ES-I3 (cell line): ENCODE data around the gene MRPL48.
"Not testable (repeated sequence)": the region's sequence is repeated elsewhere in the genome, so short reads cannot be mapped to it uniquely, and the experiment has no call there.

ENCODE experiments used
- H3K36me3 ChIP-seq: 2 replicates; pipeline ENCODE4 v1.6.1; 2013; ENCODE audit warnings: mild to moderate bottlenecking, low read length, control low read depth, moderate library complexity; ENCODE audit not compliant: insufficient read depth
- H3K4me1 ChIP-seq: 2 replicates; pipeline ENCODE4 v1.6.1; 2013; ENCODE audit warnings: mild to moderate bottlenecking, control low read depth, low read length; ENCODE audit not compliant: insufficient read depth
- H3K9ac ChIP-seq: 2 replicates; pipeline ENCODE4 v1.6.1; 2013; ENCODE audit warnings: low read depth, mild to moderate bottlenecking, low read length, moderate library complexity
- H3K9me3 ChIP-seq: 2 replicates; pipeline ENCODE4 v1.6.1; 2013; ENCODE audit warnings: mild to moderate bottlenecking, low read length, moderate library complexity; ENCODE audit not compliant: control insufficient read depth, insufficient read depth

Gene MRPL48

DNA sequence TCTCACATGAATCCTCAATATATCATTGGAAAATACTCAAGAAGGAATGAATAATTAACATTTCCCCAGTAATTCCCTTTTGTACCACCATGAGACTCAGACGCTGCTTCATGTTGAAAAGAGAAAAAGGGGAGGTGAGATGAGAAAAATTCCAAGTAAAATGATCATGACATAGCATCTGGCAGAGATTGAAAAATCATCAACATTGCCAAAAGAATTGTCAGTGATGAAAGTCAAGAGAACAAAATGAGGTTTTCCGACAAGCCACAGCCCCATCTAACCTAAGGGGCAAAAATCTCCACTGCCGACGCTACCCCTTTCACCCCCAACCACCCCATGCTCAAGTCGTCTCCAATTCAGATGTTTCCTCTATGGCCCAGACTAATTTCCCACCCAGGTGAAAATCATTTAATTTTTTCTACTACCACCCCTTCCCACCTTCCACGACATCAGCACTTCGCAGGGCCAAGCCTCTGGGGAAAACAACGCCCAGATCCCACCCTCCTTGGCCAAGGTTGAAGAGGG lies 28.0 kb upstream of the MRPL48 start:
- H3K36me3 ChIP-seq = no peaks in the 10 kb centered on the region
- no peaks in the 10 kb centered on the region for H3K9me3 ChIP-seq
- peak overlapping the region; percentile 99 for H3K9ac ChIP-seq
- H3K4me1 ChIP-seq = peaks cover 7% of the 10 kb centered on the region; the same call in 1 of the 2 replicates

GRCh38 chr11:73760135-73760678 lies 27.5 kb upstream of the MRPL48 start:
- H3K9me3 ChIP-seq = no peaks in the 10 kb centered on the region
- H3K9ac ChIP-seq = peak overlapping the region; percentile 99
- H3K4me1 ChIP-seq = peaks cover 7% of the 10 kb centered on the region; the same call in 1 of the 2 replicates
- H3K36me3 ChIP-seq = no peaks in the 10 kb centered on the region

- Histone ChIP-seq H3K36me3 (no peaks in the 10 kb centered on the region), H3K9me3 (no peaks in the 10 kb centered on the region), H3K9ac (peak within 1 kb of the TSS; percentile 99), H3K4me1 (peaks cover 7% of the 10 kb centered on the region; the same call in 1 of the 2 replicates)
Measured at GRCh38 chr11:73760679-73761402, 26.8 kb upstream of the MRPL48 start, which contains the start of gene RAB6A. TSS of gene RAB6A (minus strand) at chr11:73761074. CDS start at chr11:73760635, 439 bp downstream.

GRCh38 chr11:73761403-73761945 lies 26.2 kb upstream of the MRPL48 start:
- Histone ChIP-seq H3K4me1 (peaks cover 7% of the 10 kb centered on the region; the same call in 1 of the 2 replicates), H3K9me3 (no peaks in the 10 kb centered on the region), H3K9ac (peak overlapping the region; percentile 99; the same call in 1 of the 2 replicates), H3K36me3 (no peaks in the 10 kb centered on the region)

- H3K36me3 ChIP-seq = no peaks in the 10 kb centered on the region
- no peaks in the 10 kb centered on the region for H3K9me3 ChIP-seq
Measured at GRCh38 chr11:73762732-73763131, 24.9 kb upstream of the MRPL48 start.

DNA sequence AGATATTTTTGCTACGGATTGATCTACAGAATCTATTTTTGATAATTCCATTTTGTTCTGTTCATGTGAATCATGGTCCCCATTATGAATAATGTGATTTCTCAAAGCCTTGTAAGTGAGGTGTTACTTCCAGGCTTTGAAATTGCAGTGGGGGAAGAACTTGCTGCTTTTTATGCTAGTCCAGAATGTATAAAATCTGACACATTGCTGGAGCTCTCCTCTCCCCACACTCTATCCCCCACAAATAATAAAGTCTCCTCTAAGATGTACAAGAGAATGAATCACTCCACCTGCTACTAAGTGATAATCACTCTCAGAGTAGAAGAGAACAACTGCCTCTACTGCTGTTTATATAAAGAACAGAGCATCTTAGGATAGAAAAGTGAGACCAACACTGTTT lies 20.9 kb upstream of the MRPL48 start:
- H3K36me3 ChIP-seq = no peaks in the 10 kb centered on the region
- no peaks in the 10 kb centered on the region for H3K9me3 ChIP-seq
- H3K4me1 ChIP-seq = no peaks in the 10 kb centered on the region
- H3K9ac ChIP-seq = no peak overlapping the region

More at GRCh38 chr11:73762732-73763131, 24.9 kb upstream of the MRPL48 start:
- Histone ChIP-seq H3K4me1 (peaks cover 1% of the 10 kb centered on the region; the same call in 1 of the 2 replicates), H3K9ac (no peak overlapping the region)

- H3K36me3 ChIP-seq, H3K9ac ChIP-seq, H3K9me3 ChIP-seq, H3K4me1 ChIP-seq: not testable (repeated sequence)
Measured at GRCh38 chr11:73770811-73771210, 16.9 kb upstream of the MRPL48 start.

GRCh38 chr11:73779084-73779902 lies 8.4 kb upstream of the MRPL48 start:
- H3K4me1 ChIP-seq = peaks cover 12% of the 10 kb centered on the region; the same call in 1 of the 2 replicates
- peak overlapping the region; percentile 97 for H3K9ac ChIP-seq

DNA sequence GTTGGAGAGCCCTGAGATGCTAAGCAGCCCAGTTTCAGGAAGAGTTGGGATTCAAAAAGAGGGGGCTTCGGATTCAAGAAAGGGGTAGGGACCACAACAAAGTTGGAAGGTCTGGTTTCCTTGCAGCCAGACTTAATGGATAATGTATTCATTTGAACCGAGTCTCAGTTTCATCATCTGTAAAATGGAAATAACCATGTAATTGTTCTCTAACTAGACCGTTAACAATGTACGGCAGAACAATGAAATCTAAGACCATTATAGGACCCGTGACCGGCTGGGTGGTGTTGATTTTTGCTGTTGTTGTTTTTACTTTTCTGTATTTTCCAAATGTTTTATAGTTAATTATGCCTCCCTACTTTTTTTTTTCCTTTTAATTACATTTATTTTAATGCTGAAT lies 6.4 kb upstream of the MRPL48 start:
- Histone ChIP-seq H3K4me1 (peaks cover 12% of the 10 kb centered on the region; the same call in 1 of the 2 replicates), H3K9me3 (no peaks in the 10 kb centered on the region), H3K9ac (no peak overlapping the region), H3K36me3 (no peaks in the 10 kb centered on the region)

More at GRCh38 chr11:73779084-73779902, 8.4 kb upstream of the MRPL48 start:
- H3K9me3 ChIP-seq = no peaks in the 10 kb centered on the region
- no peaks in the 10 kb centered on the region for H3K36me3 ChIP-seq

DNA sequence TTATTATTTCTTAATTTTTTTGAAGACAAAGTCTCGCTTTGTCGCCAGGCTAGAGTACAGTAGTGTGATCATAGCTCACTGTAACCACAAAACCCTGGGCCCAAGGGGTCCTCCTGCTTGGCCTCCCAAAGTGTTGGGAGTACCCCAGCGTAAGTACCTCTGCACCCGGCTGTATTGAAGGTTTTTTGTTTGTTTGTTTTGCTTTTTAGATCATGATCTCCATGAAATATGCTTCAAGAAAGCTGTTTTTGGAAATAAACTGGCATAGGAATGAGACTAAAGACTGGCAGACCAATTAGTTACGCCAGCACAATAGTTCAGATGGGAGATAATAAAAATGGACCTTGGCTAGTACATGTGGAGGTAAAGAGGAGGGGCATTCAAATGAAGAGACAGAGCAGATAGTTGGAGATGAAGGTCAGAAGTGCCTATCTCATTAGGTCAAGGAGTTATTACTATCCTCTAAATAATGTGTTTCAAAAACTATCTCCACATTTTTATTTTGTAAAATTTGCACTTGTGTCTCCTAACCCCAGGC lies 4.1 kb upstream of the MRPL48 start:
- Histone ChIP-seq H3K36me3 (no peaks in the 10 kb centered on the region), H3K4me1 (peaks cover 12% of the 10 kb centered on the region; the same call in 1 of the 2 replicates), H3K9ac (no peak overlapping the region)

GRCh38 chr11:73784080-73784634 lies 3.5 kb upstream of the MRPL48 start:
- Histone ChIP-seq H3K9ac (no peak overlapping the region; the same call in 1 of the 2 replicates), H3K36me3 (no peaks in the 10 kb centered on the region), H3K9me3 (no peaks in the 10 kb centered on the region), H3K4me1 (peaks cover 12% of the 10 kb centered on the region; the same call in 1 of the 2 replicates)

More for the DNA sequence above, 4.1 kb upstream of the MRPL48 start:
- H3K9me3 ChIP-seq = no peaks in the 10 kb centered on the region

GRCh38 chr11:73784734-73785133 lies 2.9 kb upstream of the MRPL48 start:
- Histone ChIP-seq H3K4me1 (peaks cover 12% of the 10 kb centered on the region; the same call in 1 of the 2 replicates), H3K9me3 (no peaks in the 10 kb centered on the region), H3K9ac (no peak overlapping the region; the same call in 1 of the 2 replicates), H3K36me3 (no peaks in the 10 kb centered on the region)

GRCh38 chr11:73785467-73785866 lies 2.2 kb upstream of the MRPL48 start:
- peaks cover 12% of the 10 kb centered on the region; the same call in 1 of the 2 replicates for H3K4me1 ChIP-seq
- H3K36me3 ChIP-seq, H3K9me3 ChIP-seq, H3K9ac ChIP-seq: not testable (repeated sequence)
